Measurements from ENCODE around the gene SPOUT1.
"Not testable (repeated sequence)": the region's sequence is repeated elsewhere in the genome, so short reads cannot be mapped to it uniquely, and the experiment has no call there.

The SPOUT1 gene

DNA sequence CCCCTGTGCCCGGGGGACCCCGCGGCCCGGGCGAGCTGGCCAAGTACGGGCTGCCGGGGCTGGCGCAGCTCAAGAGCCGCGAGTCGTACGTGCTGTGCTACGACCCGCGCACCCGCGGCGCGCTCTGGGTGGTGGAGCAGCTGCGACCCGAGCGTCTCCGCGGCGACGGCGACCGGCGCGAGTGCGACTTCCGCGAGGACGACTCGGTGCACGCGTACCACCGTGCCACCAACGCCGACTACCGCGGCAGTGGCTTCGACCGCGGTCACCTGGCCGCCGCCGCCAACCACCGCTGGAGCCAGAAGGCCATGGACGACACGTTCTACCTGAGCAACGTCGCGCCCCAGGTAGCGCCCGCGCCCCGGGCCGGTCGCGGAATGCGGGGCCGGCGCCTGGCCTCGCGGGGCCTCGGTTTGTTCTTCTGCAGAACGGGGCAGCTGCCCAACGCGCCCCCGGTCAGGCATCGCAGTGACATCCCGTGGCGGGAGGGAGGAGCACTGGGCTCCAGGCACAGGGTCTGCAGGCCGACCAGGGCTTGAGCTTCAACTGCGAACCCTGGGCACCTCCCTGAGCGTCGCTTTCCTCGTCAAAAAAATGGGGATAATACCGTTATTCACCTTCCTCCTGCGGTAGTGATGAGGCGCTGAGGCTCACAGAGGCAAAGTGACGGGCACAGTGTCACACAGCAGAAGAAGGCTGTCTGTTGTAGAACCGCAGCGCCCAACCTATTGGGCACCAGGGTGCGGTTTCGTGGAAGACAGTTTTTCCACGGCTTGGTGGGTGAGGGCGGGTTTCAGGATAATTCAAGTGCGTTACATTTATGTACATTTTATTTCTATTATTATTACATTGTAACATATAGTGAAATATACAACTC lies 10.5 kb downstream of the SPOUT1 start:
- peak overlapping the region; percentile 67 for H3K4me3 ChIP-seq (ENCODE audit: low read length)
- DNase-seq (ENCODE audit: low read depth, low spot score), result no peak

DNA sequence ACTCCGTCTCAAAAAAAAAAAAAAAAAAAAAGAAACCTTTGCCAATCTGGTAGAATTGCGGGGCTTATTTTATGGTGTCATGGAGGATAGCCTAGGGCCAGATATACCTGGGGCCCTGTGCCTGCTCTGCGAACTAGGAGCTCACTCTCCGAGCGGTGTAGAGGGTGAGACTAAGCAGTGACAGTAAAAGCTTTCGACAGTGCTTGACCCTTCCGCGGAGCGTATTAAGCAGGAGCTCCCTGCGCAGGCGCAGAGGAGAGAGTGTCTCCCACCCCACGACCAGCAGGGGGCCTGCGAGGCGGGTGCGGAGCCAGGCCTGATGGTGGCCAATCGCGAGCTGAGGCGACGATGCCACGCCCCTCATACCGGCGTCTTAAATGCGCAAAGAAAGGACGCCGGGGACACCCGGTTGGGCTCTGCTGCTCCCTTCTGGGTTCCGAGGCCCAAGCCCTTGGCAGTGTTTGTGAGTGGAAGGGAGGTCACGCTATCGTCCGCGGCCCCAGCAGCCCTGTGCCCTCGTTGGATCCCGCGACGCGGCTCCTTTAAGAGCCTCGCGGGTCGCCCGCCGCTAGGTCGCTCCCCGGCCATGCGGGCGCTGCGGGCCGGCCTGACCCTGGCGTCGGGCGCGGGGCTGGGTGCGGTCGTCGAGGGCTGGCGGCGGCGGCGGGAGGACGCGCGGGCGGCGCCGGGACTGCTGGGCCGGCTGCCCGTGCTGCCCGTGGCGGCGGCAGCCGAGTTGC lies 11.3 kb downstream of the SPOUT1 start, which contains the start of gene ENDOG:
TSS of gene ENDOG (plus strand) at position 402 of the 740 bp plus-strand sequence. CDS start at position 587, 185 bp downstream.
- H3K4me3 ChIP-seq (ENCODE audit: low read length), result peak within 1 kb of the TSS; percentile 67
- DNase-seq (ENCODE audit: low read depth, low spot score), result peak; percentile 94

GRCh38 chr9:128810873-128811272 lies 18.7 kb downstream of the SPOUT1 start:
- no peak for DNase-seq (ENCODE audit: low read depth, low spot score)

DNA sequence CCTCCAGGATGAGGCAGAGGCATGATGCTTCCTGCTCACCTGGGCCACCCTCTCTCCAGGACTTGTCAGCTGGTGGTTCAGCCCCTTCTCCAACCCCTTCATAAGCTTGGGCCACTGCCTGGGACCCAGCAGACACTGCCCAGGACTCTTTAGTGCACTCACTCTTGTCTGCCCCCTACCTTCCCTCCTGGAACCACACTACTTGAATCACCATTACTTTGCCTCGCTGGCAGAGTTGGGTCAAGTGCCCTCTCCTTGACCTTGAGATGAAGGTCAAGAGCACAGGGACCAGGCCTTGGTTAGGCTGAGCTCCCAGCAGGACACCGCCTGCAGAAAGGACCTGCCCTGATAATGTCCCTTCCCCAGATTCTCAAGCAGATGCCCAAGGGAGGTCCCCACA lies 19.8 kb downstream of the SPOUT1 start:
- no peak overlapping the region for H3K4me3 ChIP-seq (ENCODE audit: low read length)
- no peak for DNase-seq (ENCODE audit: low read depth, low spot score)

More at GRCh38 chr9:128810873-128811272, 18.7 kb downstream of the SPOUT1 start:
- no peak overlapping the region for H3K4me3 ChIP-seq (ENCODE audit: low read length)

DNA sequence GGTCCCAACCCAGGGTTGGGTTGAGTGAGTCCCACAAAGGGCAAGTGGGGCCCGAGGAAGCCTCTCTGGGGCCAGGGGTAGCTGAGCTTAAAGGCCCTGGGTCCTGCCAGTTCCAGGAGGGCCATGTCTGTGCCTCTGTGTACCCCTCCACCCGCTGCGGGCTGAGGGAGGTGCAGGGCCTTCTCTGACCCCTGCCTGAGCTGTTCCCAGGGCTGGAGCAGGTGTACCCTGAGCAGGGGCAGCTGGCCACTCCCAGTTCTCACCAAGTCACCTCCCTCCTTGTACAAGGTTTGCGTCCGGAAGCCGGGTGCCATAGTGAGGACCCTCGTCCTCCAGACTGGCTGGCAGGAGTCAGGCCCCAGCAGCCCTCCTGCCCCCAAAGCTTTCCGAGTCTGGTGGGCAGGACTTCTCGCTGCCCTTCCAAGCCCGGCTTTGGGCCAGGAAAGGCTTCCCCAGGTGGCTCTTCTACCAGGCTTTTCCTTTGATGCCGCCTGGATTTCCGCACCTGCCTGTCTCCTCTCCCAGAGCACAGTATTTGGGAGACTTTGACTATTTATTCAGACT lies 20.5 kb downstream of the SPOUT1 start:
- no peak overlapping the region for H3K4me3 ChIP-seq (ENCODE audit: low read length)
- DNase-seq (ENCODE audit: low read depth, low spot score), result no peak

GRCh38 chr9:128808543-128808942 lies 21.1 kb downstream of the SPOUT1 start:
- DNase-seq (ENCODE audit: low read depth, low spot score), result no peak
- no peak overlapping the region for H3K4me3 ChIP-seq (ENCODE audit: low read length)

GRCh38 chr9:128807827-128808226 lies 21.8 kb downstream of the SPOUT1 start:
- DNase-seq (ENCODE audit: low read depth, low spot score), result no peak
- H3K4me3 ChIP-seq (ENCODE audit: low read length), result no peak overlapping the region

GRCh38 chr9:128805661-128806060 lies 23.9 kb downstream of the SPOUT1 start:
- H3K4me3 ChIP-seq (ENCODE audit: low read length), result no peak overlapping the region
- DNase-seq (ENCODE audit: low read depth, low spot score), result no peak

- H3K4me3 ChIP-seq (ENCODE audit: low read length), result no peak overlapping the region
- DNase-seq (ENCODE audit: low read depth, low spot score), result no peak
Measured at GRCh38 chr9:128802482-128802881, 27.1 kb downstream of the SPOUT1 start.

- DNase-seq (ENCODE audit: low read depth, low spot score), result no peak
- H3K4me3 ChIP-seq (ENCODE audit: low read length), result no peak overlapping the region
Measured at GRCh38 chr9:128800061-128800460, 29.5 kb downstream of the SPOUT1 start.

DNA sequence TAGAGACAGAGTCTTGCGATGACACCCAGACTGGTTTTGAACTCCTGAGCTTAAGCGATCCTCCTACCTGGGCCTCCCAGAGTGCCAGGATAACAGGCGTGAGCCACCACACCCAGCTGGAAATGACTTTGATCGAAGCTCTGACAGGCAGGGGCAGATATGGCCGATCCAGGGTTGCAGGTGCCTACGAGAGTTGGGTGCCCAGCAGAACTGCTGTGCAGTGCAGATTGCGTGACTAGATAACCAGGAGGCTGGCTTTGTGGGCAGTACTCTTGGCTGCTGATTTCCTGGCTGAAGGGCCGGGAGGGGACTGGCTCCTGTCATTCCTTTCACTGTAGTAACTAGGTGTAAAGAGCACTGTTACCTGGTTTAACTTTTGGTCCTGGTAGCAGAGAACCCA lies 30.7 kb downstream of the SPOUT1 start:
- no peak for DNase-seq (ENCODE audit: low read depth, low spot score)
- no peak overlapping the region for H3K4me3 ChIP-seq (ENCODE audit: low read length)

- not testable (repeated sequence) for DNase-seq (ENCODE audit: low read depth, low spot score); H3K4me3 ChIP-seq (ENCODE audit: low read length)
Measured at GRCh38 chr9:128794961-128795360, 34.6 kb downstream of the SPOUT1 start.

GRCh38 chr9:128792978-128793686 lies 36.5 kb downstream of the SPOUT1 start:
- H3K4me3 ChIP-seq (ENCODE audit: low read length), result no peak overlapping the region
- no peak for DNase-seq (ENCODE audit: low read depth, low spot score)

DNA sequence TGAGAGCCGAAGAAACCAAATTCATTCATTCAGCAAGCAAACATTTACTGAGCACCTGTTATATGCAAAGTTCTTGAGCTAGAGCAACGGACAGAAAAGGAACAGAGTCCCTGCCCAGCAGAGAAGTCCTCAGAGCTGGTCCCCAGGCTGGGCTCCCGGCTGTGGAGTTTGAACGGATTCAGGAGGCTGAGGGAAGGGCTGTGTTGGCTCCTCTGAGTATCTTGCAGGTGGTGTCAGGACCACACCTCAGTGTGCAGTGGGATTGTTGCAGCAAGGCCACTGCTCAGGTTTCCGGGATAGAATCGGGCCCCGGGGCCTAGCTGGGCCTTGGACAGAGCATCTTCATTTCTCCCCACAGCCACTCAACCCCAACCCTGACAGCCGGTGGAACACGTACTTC lies 37.5 kb downstream of the SPOUT1 start:
- no peak overlapping the region for H3K4me3 ChIP-seq (ENCODE audit: low read length)
- DNase-seq (ENCODE audit: low read depth, low spot score), result no peak

DNA sequence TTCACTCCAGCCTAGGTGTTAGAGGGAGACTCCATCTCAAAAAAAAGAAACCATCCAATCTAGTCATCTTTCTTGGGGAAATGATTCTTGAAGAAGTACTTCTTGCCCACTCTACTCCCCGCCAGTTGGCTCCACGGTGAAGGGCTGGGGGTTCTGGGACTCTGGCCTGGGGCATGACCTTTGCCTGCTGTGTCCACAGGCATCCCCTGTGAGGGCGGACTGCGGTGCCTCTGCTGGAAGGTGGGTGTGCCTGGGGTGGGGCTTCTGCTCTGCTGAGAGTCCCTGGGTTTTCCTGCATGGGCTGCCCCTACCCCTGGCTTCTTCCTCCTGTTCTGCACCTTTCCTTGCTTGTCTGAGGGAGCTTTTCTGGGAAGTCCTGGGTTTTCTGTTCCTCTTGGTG lies 39.1 kb downstream of the SPOUT1 start:
- H3K4me3 ChIP-seq (ENCODE audit: low read length), result no peak overlapping the region
- no peak for DNase-seq (ENCODE audit: low read depth, low spot score)

GRCh38 chr9:128788445-128788844 lies 41.1 kb downstream of the SPOUT1 start:
- no peak for DNase-seq (ENCODE audit: low read depth, low spot score)
- peak overlapping the region; percentile 96 for H3K4me3 ChIP-seq (ENCODE audit: low read length)

- no peak for DNase-seq (ENCODE audit: low read depth, low spot score)
- peak overlapping the region; percentile 96 for H3K4me3 ChIP-seq (ENCODE audit: low read length)
Measured at GRCh38 chr9:128787659-128788058, 41.9 kb downstream of the SPOUT1 start.

GRCh38 chr9:128786681-128787601 lies 42.7 kb downstream of the SPOUT1 start, which contains the start of gene TBC1D13:
Gene TBC1D13, plus strand, starts transcription at chr9:128787253. Its CDS starts 101 bp downstream, at chr9:128787354.
- peak; percentile 60 for DNase-seq (ENCODE audit: low read depth, low spot score)
- H3K4me3 ChIP-seq (ENCODE audit: low read length), result peak within 1 kb of the TSS; percentile 96

Measured in Jurkat, Clone E6-1 (cell line).